HEK293 (cell line): ENCODE results near the gene GPR84.

Source experiments
- CTCF ChIA-PET: fragments of 350-600 bp; formaldehyde crosslinking; extraction: SDS; loops from one replicate; lab custom pipeline; 2021; ENCODE audit warnings: antibody characterized with exemption; lab: Yijun Ruan, JAX
- POLR2A ChIA-PET: fragments of 300-600 bp; formaldehyde crosslinking; extraction: SDS; loops from one replicate; lab custom pipeline; 2020; ENCODE audit warnings: antibody characterized with exemption, inconsistent platforms; lab: Yijun Ruan, JAX
- H3K27ac ChIP-seq: fragments of 200-500 bp; sonication (Bioruptor generic); 2 replicates; pipeline ENCODE4 v1.5.1; 2014; ENCODE audit warnings: low read depth, low read length, control low read depth, inconsistent platforms; ENCODE audit errors: extremely low read depth
- H3K36me3 ChIP-seq, 2 experiments: fragments of 200-500 bp in 1 of 2; sonication (Bioruptor generic) in 1 of 2; 1 replicate in 1 of 2; 2 replicates in 1 of 2; pipeline ENCODE4 v1.5.1; 2014 to 2017; ENCODE audit warnings: inconsistent platforms in 2 of 2, low read length in 2 of 2; ENCODE audit not compliant: control insufficient read depth in 2 of 2, insufficient read depth in 1 of 2
- H3K4me1 ChIP-seq: fragments of 200-500 bp; sonication (Bioruptor generic); 2 replicates; pipeline ENCODE4 v1.5.1; 2014; ENCODE audit warnings: mild to moderate bottlenecking, low read length, inconsistent platforms; ENCODE audit not compliant: control insufficient read depth, insufficient read depth
- H3K4me3 ChIP-seq: 2 replicates; pipeline ENCODE4 v1.5.1; 2011; ENCODE audit warnings: low read depth, mild to moderate bottlenecking, control low read depth, low read length, moderate library complexity
- H3K9me3 ChIP-seq: fragments of 200-500 bp; sonication (Bioruptor generic); 2 replicates; pipeline ENCODE4 v1.5.1; 2014; ENCODE audit warnings: low read depth, low read length, inconsistent platforms; ENCODE audit not compliant: control insufficient read depth, insufficient read depth
- MZF1 ChIP-seq: fragments of 450-650 bp; formaldehyde crosslinking; IDR thresholded peaks from 2 replicates; pipeline ENCODE4 v1.5.1; 2017; ENCODE audit warnings: missing biosample characterization, missing genetic modification characterization, borderline replicate concordance
- RBAK ChIP-seq: fragments of 450-650 bp; formaldehyde crosslinking; IDR thresholded peaks from 2 replicates; pipeline ENCODE4 v1.5.1; 2016; ENCODE audit warnings: missing biosample characterization, missing genetic modification characterization
- SP2 ChIP-seq: fragments of 450-650 bp; formaldehyde crosslinking; IDR thresholded peaks from 2 replicates; pipeline ENCODE4 v1.5.1; 2016; ENCODE audit warnings: missing biosample characterization, missing genetic modification characterization
- ZFHX2 ChIP-seq: fragments of 450-650 bp; formaldehyde crosslinking; conservative IDR thresholded peaks from 2 replicates; pipeline ENCODE4 v1.5.1; 2016; ENCODE audit warnings: missing biosample characterization, missing genetic modification characterization
- ZNF16 ChIP-seq: fragments of 450-650 bp; formaldehyde crosslinking; IDR thresholded peaks from 2 replicates; pipeline ENCODE4 v1.5.1; 2016; ENCODE audit warnings: low read depth, missing biosample characterization, missing genetic modification characterization
- ZNF2 ChIP-seq: fragments of 450-650 bp; formaldehyde crosslinking; IDR thresholded peaks from 2 replicates; pipeline ENCODE4 v1.5.1; 2016; ENCODE audit warnings: missing biosample characterization, missing genetic modification characterization
- ZNF341 ChIP-seq: fragments of 450-650 bp; formaldehyde crosslinking; IDR thresholded peaks from 2 replicates; pipeline ENCODE4; 2016; ENCODE audit warnings: low read depth, missing biosample characterization, missing genetic modification characterization
- ZNF354C ChIP-seq: fragments of 450-650 bp; formaldehyde crosslinking; IDR thresholded peaks from 2 replicates; pipeline ENCODE4 v1.5.1; 2016; ENCODE audit warnings: missing biosample characterization, missing genetic modification characterization, low read depth, borderline replicate concordance
- ZNF600 ChIP-seq: fragments of 450-650 bp; formaldehyde crosslinking; IDR thresholded peaks from 2 replicates; pipeline ENCODE4 v1.5.1; 2016; ENCODE audit warnings: missing biosample characterization, missing genetic modification characterization
- TF ChIP-seq, protein P1 (sequence below): fragments of 450-650 bp; formaldehyde crosslinking; IDR thresholded peaks from 2 replicates; pipeline ENCODE4 v1.5.1; 2016; ENCODE audit warnings: missing biosample characterization, missing genetic modification characterization
- TF ChIP-seq, protein P2 (sequence below): fragments of 450-650 bp; formaldehyde crosslinking; IDR thresholded peaks from 2 replicates; pipeline ENCODE4 v1.5.1; 2016; ENCODE audit warnings: missing biosample characterization, missing genetic modification characterization, low read depth

GPR84 gene

DNA sequence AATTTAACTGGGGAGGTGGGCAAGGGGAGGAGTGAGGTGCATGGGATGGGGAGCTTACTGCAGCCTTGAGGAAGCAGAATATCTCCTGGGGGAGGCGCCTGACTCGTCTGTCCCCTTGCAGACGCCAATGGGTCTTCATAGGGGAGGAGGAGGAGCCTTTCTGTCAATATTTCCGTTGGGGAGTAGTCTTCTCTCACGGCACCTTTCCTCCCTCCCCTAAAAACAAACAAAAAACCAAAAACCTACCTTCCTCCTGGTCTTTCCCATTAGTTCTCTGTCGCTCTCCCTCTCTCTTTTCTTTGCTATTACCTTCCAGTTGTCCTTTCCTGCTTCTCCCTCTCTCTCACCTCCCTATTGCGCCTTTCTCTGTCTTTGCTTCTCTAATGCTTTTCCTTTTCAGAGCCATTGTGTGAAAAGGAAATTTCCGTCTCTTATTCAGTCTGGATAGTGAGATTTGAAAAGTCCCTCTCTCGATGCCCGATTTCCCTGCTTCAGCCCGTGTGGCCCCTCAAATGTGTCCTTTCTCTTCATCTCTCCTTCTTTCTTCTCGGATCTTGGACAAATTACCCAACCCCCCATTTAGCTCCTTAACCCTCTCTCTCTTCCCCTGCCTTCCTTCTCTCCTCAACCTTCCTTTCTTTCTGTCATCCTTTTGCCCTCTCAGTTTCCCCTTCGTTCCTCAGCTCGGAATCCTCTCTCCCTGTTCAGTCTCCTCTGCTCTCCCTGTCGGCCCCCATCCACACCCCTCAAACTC lies 5.9 kb downstream of the GPR84 start (continued):
- TF ChIP-seq ZNF600 (tag by site-specific recombination) = 0 out of 2 replicates have a peak, but pooled peaks have one; percentile 7
- TF ChIP-seq ZNF354C (tag by site-specific recombination) = no peak
- 0 out of 2 replicates have a peak, but pooled peaks have one; percentile 20 for TF ChIP-seq ZNF2 (tag by site-specific recombination)
- TF ChIP-seq SP2 (tag by site-specific recombination) = peak; percentile 67
- TF ChIP-seq, all 188 proteins: peak for 25

DNA sequence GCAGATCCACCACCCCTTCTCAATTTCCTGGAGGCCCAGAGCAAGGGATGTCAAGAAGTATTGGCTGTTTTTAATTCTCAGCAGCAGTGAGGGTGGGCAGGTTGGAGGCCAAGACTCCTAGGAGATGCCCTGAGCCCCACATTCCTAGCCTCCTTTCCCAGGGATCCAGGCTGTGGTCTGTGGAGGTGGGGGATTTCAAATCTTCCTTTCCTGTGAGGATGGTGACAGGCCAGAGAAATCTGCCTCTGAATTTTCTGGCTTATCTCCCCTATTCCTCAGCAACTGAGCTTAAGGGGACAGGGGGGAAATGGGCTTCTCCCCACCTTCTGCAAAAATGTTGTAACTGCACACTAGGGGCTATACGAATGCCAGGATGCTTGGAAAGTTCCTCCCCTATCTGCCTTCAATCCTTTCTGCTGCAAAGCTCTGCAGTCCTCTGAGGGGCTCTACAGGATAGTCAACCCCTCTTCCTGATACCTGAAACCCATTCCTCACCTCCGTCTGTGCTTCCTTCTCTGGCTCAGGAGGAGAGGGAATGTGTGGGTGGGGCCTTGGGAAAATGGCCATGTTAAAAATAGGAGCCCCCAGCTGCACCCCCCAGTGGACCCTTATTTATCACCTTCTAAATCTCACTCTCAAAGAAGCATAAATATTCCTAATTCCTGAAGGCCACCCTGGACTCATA lies 6.6 kb downstream of the GPR84 start:
- 0 out of 2 replicates have a peak, but pooled peaks have one; percentile 8 for TF ChIP-seq ZFHX2
- TF ChIP-seq RBAK = no peak
- H3K36me3 ChIP-seq = no peaks in the 10 kb centered on the region
- H3K4me3 ChIP-seq = no peak overlapping the region
- H3K9me3 ChIP-seq = no peaks in the 10 kb centered on the region
- H3K4me1 ChIP-seq = peaks cover 22% of the 10 kb centered on the region
- ChIA-PET POLR2A (interaction anchor here (0.6 to 2.0 kb wide), 4 partner anchors 13 to 78 kb away, joined by 3 to 13 read pairs (median 4); partner anchors contain the start of genes CBX5, COPZ1 and HNRNPA1), CTCF (interaction anchor here (0.7 to 8.8 kb wide), 10 partner anchors 11 to 136 kb away, joined by 4 to 137 read pairs (median 13); partner anchors contain the start of genes COPZ1 and NFE2)
- H3K27ac ChIP-seq = no peak overlapping the region

DNA sequence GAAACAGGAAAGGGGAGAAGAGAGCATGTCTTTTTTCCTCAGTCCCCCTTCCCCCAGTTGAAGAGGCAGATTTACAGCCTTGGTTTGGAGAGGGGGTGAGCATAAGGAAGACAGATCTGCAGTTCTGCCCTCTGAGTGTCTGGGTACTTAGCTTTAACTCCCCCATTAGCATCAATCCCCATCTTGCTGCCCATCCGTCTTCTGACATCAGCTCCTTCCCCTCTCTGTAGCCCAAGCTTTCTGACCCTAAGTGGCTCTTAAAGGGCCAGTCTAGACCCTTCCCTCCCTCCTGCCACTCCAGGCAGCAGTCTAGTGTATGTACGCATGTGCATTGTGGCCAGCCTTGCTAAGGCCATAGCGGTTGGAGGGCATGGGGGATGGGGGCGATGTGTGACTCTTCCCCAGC lies 7.3 kb downstream of the GPR84 start:
- Histone ChIP-seq H3K4me1 (peaks cover 27% of the 10 kb centered on the region), H3K9me3 (no peaks in the 10 kb centered on the region), H3K4me3 (no peak overlapping the region), H3K36me3 (no peaks in the 10 kb centered on the region), H3K27ac (no peak overlapping the region)
- CTCF ChIA-PET = interaction anchor here (1.2 to 8.8 kb wide), 9 partner anchors 10 to 136 kb away, joined by 3 to 137 read pairs (median 12); partner anchors contain the start of gene COPZ1
- TF ChIP-seq ZNF341 (tag by site-specific recombination) (peak; percentile 65), MZF1 (tag by site-specific recombination) (0 out of 2 replicates have a peak, but pooled peaks have one; percentile 43), ZNF16 (tag by site-specific recombination) (no peak)
- TF ChIP-seq, protein P1, sequence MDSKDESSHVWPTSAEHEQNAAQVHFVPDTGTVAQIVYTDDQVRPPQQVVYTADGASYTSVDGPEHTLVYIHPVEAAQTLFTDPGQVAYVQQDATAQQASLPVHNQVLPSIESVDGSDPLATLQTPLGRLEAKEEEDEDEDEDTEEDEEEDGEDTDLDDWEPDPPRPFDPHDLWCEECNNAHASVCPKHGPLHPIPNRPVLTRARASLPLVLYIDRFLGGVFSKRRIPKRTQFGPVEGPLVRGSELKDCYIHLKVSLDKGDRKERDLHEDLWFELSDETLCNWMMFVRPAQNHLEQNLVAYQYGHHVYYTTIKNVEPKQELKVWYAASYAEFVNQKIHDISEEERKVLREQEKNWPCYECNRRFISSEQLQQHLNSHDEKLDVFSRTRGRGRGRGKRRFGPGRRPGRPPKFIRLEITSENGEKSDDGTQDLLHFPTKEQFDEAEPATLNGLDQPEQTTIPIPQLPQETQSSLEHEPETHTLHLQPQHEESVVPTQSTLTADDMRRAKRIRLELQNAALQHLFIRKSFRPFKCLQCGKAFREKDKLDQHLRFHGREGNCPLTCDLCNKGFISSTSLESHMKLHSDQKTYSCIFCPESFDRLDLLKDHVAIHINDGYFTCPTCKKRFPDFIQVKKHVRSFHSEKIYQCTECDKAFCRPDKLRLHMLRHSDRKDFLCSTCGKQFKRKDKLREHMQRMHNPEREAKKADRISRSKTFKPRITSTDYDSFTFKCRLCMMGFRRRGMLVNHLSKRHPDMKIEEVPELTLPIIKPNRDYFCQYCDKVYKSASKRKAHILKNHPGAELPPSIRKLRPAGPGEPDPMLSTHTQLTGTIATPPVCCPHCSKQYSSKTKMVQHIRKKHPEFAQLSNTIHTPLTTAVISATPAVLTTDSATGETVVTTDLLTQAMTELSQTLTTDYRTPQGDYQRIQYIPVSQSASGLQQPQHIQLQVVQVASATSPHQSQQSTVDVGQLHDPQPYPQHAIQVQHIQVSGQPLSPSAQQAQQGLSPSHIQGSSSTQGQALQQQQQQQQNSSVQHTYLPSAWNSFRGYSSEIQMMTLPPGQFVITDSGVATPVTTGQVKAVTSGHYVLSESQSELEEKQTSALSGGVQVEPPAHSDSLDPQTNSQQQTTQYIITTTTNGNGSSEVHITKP (tag by site-specific recombination) = peak; percentile 99
- TF ChIP-seq, protein P2, sequence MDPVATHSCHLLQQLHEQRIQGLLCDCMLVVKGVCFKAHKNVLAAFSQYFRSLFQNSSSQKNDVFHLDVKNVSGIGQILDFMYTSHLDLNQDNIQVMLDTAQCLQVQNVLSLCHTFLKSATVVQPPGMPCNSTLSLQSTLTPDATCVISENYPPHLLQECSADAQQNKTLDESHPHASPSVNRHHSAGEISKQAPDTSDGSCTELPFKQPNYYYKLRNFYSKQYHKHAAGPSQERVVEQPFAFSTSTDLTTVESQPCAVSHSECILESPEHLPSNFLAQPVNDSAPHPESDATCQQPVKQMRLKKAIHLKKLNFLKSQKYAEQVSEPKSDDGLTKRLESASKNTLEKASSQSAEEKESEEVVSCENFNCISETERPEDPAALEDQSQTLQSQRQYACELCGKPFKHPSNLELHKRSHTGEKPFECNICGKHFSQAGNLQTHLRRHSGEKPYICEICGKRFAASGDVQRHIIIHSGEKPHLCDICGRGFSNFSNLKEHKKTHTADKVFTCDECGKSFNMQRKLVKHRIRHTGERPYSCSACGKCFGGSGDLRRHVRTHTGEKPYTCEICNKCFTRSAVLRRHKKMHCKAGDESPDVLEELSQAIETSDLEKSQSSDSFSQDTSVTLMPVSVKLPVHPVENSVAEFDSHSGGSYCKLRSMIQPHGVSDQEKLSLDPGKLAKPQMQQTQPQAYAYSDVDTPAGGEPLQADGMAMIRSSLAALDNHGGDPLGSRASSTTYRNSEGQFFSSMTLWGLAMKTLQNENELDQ (tag by site-specific recombination) = no peak
- POLR2A ChIA-PET = interaction anchor here (0.6 to 1.5 kb wide), 5 partner anchors 12 to 77 kb away, joined by 3 to 5 read pairs (median 4); partner anchors contain the start of genes CBX5, COPZ1 and HNRNPA1
